Activated gamma-delta T cell treated with anti-CD3 and anti-CD28 coated beads, Interleukin-2, amount 50 U/mL, for 16 hours (primary cell): ENCODE data around the gene CYB561A3.
"Not testable (repeated sequence)": the region's sequence is repeated elsewhere in the genome, so short reads cannot be mapped to it uniquely, and the experiment has no call there.

Source experiments
- DNase-seq: peaks from one replicate; pipeline ENCODE4 v3.0.0-alpha.2; 2020; ENCODE audit warnings: low read depth

Gene CYB561A3

DNA sequence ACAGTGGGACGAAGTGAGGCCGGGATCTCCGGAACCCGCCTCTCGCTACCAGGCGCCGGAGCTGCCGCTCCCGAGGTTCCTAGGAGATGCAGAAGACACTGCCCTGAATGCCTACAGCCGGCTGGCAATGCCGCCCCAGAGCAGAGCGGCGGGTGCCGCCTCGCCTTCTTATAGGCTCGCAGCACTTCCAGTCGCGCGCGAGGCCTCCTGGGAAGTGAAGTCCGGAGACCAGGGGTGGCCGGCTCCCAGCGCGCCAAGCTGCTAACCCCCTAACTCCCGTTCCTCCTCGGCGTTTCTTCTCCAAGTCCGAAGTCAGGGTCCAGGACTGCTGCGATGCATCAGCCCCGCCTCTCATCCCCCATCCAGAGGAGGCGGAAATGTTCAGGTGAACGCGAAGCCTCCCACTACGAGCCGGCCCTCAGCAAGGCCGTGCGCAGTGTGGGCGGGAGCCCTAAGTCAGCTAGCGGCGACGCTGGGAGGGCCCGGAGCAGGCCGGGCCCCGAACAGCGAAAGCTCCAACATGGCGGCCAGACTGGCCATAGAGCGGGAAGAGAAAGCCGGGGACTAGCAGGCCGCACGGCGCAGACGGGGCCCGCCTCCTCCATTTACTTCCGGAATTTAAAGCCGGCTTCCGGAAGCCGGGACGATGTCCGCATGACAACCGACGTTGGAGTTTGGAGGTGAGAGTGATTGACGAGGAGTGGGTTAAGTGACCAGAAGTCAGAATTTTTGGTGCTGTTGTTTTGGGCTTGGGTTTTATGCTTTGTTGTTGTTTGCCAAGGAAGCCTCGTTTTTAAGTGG lies at the start of gene CYB561A3, which contains the start of gene TMEM138:
CYB561A3 (minus strand) TSS at position 142 of the 801 bp plus-strand sequence. CDS start 5,169 bp downstream, outside the sequence.
TMEM138 (plus strand) TSS at position 634 of the 801 bp plus-strand sequence. CDS start 2,017 bp downstream, outside the sequence.
- DNase-seq: peak; percentile 82

- no peak for DNase-seq
Measured at GRCh38 chr11:61406991-61407728, 45.5 kb upstream of the CYB561A3 start.

DNA sequence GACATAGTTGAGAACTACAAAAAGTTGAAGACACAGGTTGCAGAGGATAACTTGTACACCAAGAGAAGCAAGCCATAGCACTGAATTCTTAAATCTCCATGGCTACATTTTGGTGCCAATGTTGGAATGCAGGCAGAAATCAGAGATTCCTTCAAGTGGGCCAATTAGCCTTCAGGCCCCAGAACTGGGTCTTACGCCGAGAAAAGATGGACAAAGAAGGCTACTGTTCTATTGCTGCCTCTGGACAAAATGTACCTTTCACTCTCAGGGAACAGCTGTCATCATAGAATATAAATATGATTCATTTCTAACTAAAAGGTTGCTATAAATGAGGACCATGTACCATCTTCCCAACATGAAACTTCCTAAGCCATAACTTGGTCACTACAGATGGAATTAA lies 44.4 kb upstream of the CYB561A3 start:
- DNase-seq: no peak

DNA sequence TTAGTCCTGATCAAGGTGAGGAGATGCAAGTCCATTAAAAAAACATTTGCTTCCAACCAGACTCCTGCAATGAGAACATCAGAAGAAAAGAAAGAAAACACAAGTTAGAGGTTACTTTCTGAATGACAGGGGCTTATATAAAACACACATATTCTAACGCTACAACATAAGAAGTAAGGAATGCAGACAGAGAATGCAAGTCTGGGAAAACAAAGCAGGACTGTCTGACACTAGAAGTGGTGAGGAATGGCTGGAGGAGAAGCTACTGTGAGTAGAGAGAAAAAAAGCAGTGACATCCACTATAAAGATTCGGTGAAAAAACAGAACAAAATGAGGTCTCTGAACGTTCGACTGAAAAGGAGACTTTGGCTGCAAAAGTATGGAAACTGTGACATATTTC lies 43.0 kb upstream of the CYB561A3 start:
- no peak for DNase-seq

GRCh38 chr11:61404103-61404502 lies 42.4 kb upstream of the CYB561A3 start:
- DNase-seq: no peak

GRCh38 chr11:61403658-61404057 lies 42.0 kb upstream of the CYB561A3 start:
- DNase-seq: no peak

DNA sequence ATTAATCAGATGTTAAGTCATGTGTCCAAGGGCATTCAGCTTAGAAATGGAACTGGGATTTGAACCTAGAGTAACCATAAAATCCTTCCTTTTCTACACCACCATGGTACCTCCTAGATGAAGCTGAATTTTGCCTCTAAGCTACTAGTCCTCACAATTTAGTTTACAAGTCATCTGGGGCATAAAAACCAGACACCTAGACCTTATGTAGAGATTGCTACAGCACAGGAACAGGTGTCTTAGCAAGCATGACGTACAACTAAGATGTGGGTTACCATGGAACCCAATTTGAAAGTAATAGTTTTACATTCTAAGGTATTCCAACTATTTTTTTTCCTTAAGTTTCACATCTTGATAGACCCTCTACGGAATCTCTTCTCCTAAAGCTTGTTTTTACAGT lies 39.9 kb upstream of the CYB561A3 start:
- no peak for DNase-seq

DNA sequence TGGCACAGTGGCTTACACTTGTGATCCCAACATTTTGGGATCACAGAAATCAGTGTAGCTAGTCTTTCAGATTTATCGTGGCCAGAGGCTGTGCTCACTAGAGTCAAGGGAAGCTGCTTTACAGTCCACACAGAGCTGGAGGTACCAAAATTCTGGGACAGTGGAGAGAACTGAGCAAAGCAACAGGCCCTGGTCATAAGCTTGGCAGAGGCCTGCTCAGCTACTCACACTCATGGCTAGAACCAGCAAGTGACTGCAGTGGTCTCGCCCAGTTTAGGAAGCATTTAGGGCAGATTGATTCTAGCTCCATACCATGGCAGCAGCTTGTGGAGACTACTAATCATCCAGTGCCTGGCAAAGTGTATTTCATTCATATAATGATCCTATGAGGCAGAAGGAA lies 39.5 kb upstream of the CYB561A3 start:
- no peak for DNase-seq

GRCh38 chr11:61392981-61393595 lies 31.4 kb upstream of the CYB561A3 start:
- DNase-seq: no peak

- no peak for DNase-seq
Measured at GRCh38 chr11:61390161-61390560, 28.5 kb upstream of the CYB561A3 start.

DNA sequence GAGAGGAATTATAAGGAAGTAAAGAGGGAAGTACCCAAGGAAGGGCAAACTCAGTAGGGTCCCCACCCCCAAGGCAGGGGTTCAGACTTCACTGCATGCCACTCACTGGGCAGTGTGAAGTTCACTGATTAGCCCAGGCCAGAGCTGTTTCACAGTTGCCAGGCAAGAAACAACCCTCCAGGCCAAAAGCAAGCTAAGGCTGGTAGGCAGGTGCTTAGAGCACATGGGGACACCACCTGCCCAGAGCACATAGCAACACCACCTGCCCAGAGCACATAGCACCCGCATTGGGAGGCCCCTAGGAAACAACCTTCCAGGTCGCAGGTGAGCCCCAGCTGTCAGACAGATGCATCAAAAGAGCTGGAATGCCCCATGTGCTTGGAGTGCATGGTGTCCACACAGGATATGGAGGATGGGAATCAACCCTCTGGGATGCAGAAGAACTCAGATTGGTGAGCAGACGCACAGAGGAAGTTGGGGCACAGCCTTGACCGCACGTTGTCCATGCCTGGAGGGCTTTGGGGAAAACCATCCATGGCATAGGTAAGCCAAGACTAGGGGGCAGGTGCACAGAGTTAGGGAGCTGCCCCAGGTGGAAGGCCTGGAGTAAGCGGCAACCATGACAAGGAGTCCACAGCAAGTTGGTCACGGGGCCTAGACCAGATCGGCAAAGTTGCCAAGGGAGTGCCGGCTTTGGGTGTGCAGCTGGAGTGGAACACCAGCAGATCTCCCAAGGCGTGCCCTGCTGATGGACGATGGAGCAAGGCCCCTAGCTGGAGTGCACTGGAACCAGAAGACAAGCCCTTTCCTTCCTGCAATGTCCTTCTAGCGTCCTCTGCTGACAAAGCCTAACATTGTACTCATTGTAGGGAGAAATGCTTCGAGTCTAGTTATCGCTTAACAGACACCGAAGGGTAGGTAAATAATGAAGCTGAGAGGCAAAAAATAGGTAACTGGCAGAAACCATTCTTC lies 22.9 kb upstream of the CYB561A3 start:
- no peak for DNase-seq

DNA sequence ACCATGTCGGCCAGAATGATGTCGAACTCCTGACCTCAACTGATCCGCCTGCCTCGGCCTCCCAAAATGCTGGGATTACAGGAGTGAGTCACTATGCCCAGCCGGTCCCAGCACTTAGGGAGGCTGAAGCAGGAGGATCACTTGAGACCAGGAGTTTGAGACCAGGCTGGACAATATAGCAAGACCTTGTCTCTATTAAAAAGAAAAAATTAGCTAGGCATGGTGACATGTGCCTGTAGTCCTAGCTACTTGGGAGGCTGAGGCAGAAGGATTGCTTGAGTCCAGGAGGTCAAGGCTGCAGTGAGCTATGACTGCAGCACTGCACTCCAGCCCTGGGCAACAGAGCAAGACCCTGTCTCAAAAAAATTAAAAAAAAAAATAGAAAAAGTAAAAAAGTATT lies 22.2 kb upstream of the CYB561A3 start:
- DNase-seq: not testable (repeated sequence)

DNA sequence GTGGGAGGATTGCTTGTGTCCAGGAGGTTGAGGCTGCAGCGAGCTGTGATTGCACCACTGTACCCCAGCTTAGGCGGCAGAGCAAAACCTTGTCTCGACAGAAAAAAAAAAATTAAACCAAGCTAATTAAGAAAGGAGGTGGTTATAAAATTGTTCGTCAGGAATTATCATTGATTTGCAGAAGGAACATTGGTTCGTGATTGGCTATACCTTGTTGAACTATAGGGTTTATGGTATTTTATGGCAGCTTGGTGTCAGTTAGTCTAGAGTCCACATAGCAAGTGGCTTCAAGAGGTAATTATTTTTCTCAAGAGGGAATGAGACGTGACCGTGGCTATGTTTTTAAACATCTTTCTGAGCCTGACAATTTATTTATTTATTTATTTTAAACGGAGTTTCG lies 19.2 kb upstream of the CYB561A3 start:
- no peak for DNase-seq

- DNase-seq: no peak
Measured at GRCh38 chr11:61378713-61379313, 17.1 kb upstream of the CYB561A3 start.

DNA sequence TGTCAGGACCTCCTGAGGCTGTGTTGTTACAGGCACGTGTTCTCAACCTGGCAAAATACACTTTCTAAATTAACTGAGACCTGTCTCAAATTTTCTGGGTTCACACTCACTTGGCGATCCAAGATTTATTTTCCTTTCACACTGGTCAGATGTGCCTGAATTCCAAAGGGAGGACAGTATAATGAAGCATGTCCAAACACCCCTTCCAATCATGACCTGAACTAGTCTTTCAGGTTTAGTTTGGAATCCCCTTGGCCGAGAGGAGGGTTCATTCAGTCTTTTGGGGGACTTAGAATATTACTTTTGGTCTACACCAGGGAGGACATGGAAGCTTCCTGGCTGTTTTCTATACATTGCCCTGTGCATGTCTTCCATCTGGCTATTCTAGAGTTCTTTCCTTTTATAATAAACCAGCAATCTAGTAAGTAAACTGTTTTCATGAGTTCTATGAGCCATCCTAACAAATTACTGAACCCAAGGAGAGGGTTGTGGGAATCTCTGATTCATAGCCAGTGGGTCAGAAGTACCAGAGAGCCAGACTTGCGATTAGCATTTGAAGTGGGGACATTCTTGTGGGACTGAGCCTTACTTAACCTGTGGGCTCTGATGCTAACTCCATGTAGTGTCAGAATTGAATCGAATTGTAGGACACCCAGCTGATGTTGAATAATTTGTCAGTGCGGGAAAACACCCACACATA lies 15.9 kb upstream of the CYB561A3 start:
- DNase-seq: no peak

DNA sequence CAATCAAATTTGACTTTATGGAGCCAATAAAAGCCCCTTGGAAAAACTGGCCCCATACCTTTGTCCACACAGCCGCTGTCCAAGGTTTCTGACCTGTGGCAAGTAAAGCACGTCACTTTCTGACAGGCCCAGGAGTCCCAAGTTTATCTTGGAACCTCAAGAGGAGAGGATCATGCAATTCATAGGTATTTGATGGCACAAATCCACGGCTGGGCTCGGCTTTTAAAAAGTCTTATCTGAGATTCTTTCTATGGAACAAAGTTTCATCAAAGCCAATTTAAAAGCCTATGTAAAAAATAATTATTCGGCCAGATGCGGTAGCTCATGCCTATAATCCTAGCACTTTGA lies 14.1 kb upstream of the CYB561A3 start:
- DNase-seq: no peak

DNA sequence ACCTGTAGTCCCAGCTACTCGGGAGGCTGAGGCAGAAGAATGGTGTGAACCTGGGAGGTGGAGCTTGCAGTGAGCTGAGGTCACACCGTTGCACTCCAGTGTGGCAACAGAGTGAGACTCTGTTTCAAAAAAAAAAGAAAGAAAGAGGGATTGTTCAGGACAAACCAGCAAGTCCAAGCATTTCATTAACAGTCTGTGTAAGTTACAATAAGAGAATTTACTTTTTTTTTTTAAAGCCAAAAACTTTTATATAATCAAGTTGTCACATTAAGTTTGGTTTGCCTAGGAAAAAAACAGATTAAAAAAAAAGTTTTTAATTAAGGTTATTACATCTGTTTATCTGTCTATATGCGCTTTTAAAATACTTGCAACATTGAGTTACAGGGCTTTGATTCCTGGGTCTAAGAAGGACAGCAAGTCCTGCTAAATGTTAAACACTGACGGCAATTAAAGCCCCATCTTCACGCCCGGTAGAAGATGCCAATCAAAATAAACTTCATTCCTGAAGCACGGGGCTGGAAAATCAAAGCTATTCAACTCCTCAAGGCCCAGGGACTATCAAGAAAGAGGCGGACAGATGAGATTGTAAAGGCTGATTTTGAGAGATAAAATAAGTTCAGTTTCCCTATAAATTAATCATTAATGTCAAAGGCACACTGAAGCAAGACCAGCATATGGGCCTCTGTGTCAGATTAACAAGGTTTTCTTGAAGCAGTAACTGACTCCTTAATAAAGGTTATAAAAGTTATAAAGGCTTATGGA lies 11.2 kb upstream of the CYB561A3 start:
- no peak for DNase-seq

DNA sequence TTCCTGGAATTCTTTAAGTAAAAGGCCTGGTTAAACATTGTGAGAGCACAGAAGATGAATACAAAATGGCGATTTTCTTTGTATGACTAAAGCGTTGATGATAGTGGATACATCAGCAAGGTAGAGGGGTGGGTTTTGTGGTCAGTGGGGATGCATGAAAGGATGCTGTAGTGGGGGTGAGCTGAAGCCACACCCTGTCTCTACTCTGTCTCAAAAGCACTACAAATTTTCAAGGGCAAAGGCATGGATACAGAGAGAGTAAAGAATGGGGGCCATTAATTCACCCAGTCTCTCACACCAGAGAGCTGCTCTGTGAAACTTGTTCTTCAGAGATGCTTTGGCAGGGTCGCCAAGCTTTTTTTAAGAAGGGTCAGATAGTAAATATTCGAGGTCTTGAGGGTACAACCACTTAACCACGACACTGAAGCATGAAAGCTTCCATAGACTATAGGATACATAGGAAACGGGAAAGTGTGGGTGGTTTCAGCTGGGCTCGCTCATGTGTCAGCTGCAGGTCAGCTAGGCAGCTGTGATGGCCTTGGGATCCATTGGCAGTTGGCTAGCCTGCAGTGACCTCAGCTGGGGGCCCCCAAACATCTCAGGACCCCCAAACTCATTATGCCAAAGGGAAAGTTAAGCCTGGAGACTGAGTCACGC lies 8.8 kb upstream of the CYB561A3 start:
- no peak for DNase-seq
